ENCODE results near the gene TOX4.
A peak's percentile ranks its signal among the peaks of the same experiment; 100 is the strongest.

TOX4 gene

DNA sequence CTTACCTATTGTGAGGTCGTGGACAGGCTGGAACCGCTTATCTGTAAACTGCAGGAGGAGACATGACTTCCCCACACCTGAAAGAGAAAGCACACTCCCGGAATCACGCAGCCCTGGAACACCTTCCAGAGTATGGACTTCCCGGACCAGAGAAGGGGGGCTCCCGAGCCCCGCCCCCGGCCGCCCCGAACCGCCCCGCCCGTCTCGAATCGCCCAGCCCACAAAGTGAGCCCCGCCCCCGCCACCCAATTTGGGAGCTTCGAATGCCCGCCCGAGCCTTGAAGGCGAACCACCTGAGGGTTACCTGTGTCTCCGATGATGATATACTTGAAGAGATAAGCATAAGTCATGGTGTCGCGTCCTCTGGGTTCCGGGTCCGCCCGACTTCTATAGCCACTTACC is 471 bp upstream of the TOX4 start:
- DNase-seq (ENCODE audit: low read depth in 2 of 2) = peak in 1 of 2 donors; percentile 77
- TF ChIP-seq, protein P1, sequence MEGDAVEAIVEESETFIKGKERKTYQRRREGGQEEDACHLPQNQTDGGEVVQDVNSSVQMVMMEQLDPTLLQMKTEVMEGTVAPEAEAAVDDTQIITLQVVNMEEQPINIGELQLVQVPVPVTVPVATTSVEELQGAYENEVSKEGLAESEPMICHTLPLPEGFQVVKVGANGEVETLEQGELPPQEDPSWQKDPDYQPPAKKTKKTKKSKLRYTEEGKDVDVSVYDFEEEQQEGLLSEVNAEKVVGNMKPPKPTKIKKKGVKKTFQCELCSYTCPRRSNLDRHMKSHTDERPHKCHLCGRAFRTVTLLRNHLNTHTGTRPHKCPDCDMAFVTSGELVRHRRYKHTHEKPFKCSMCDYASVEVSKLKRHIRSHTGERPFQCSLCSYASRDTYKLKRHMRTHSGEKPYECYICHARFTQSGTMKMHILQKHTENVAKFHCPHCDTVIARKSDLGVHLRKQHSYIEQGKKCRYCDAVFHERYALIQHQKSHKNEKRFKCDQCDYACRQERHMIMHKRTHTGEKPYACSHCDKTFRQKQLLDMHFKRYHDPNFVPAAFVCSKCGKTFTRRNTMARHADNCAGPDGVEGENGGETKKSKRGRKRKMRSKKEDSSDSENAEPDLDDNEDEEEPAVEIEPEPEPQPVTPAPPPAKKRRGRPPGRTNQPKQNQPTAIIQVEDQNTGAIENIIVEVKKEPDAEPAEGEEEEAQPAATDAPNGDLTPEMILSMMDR (IDR thresholded peaks at IDR 0.05; ENCODE audit: low read depth, low read length) = no peak
- H3K4me3 ChIP-seq (replicated peaks in 1 of 2; ENCODE audit: low read depth in 2 of 2, low read length in 2 of 2) = peak overlapping the region; percentile 60 to 96

DNA sequence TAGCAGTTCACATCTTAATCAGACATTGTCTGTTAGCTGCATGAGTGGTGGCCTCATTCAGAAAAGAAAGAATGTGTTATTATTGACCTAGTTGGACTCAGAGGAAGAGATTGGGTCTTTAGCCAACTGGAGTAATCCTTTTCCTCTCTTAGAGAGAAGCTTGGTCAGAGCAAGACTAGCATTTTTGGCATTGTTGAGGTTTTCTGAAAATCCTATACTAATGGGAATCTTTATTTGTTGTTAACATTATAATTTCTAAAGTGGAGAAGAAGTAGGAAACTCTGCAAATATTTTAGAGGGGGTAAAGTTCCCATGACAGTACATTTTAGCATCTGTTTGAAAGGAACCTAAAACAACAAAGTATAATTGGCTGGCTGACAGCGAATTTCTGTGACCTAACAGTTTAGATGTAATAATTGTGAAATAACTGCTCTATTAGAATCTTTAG is 9.7 kb downstream of the TOX4 start:
- peak; percentile 59 to 75 for DNase-seq (ENCODE audit: low read depth in 2 of 2)
- H3K4me3 ChIP-seq (replicated peaks in 1 of 2; ENCODE audit: low read depth in 2 of 2, low read length in 2 of 2) = no peak overlapping the region

DNA sequence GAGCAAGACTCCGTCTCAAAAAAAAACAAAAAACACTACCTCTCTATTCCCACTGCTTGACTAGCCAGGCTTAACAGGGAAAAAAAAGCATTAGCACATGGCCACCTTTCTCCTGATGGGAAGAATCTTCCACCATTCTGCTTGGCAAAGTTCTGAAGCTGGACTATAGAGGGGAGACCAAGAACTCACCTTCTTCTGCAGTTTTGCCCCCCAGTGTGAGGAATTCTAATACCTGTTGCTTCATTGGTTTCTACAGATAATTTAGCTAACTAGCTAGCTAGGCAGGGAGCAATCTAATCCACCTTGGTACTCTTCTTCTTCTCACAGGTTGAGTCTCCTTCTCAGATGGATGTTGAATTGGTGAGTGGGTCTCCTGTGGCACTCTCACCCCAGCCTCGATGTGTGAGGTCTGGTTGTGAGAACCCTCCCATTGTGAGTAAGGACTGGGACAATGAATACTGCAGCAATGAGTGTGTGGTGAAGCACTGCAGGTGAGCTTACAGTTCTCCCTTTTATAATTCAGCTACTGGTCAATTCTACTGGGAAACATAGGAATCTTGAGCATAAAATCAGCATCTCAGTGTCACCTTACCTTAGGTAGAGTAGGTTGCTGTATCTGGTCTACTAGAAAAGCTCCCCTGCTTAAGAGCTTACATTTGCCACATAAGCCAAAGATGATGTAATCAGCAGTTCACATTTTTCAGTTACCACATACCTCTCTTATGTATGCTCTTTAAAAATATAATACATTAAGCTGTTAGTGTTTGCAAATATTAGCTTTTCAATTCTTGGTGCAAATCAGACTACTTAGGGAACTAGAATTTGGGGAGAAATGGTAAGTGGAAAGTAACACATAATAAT is 18.1 kb downstream of the TOX4 start:
- TF ChIP-seq, protein P1 (IDR thresholded peaks at IDR 0.05; ENCODE audit: low read depth, low read length) = no peak
- H3K4me3 ChIP-seq (replicated peaks in 1 of 2; ENCODE audit: low read depth in 2 of 2, low read length in 2 of 2) = no peak overlapping the region
- DNase-seq (ENCODE audit: low read depth in 2 of 2) = peak; percentile 27 to 55

More for the DNA sequence above, 9.7 kb downstream of the TOX4 start:
- TF ChIP-seq, protein P1 (IDR thresholded peaks at IDR 0.05; ENCODE audit: low read depth, low read length) = no peak

DNA sequence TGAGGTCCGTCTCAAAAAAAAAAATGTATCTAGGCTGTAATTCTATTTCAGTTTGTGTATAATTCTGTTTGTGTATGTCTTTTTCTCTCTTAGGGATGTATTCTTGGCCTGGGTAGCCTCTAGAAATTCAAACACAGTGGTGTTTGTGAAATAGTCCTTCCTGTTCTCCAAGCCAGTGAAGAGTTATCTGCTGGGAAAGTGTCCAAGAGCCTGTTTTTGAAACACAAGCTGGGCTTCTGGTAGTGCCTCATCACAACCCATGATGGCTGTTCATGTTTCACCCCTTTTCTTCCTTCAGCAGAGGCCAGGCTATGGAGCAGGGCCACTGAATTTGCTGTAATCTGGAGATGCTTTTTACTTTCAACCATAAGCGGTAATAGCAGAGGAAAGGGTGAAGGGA is 19.5 kb downstream of the TOX4 start:
- TF ChIP-seq, protein P1 (IDR thresholded peaks at IDR 0.05; ENCODE audit: low read depth, low read length) = no peak
- no peak overlapping the region for H3K4me3 ChIP-seq (replicated peaks in 1 of 2; ENCODE audit: low read depth in 2 of 2, low read length in 2 of 2)
- DNase-seq (ENCODE audit: low read depth in 2 of 2) = peak; percentile 43 to 86

DNA sequence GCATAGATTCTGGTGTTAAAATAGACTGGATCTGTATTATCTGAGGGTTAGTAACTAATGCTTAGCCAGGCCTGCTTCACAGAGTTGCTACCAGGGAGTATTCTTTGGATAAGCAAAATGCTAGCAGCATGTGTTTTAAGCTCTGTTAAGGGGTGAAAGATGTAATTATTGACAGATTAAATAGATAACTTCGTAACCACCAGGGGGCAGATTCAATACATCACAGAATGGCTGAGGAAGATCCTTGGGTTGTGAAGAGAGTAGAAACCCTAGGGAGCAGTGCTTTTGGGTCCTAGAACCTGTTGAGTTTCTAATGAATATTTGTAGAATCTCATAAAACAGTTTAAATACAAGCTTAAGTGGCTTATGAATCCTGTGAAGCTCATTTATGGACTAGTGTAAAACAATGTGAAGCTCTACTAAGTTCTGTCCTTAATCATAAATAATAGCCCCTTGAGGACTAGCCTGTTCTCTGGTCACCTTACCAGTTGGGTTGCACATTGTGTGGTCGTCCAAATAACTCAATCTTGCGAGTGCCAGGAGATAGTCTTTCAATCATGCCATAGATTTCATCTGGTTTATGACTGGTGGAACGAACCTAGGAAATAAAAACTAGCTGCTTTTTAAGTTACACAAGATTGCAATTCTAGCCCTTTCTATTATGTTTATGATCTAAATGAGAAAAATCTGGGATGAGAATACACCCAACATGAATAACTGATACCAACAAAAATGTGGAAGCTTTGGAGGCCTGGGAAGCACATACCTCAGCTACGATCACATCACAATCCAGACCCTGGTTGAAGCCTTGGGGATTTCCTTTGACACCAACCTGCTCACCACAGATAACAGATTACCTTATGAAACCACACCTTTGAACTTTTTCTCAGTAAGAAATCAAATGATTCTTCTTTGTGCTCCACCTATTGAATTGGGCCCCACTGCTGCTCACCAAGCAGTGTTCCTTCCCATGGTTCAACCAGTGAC is 21.8 kb downstream of the TOX4 start:
- H3K4me3 ChIP-seq (replicated peaks in 1 of 2; ENCODE audit: low read depth in 2 of 2, low read length in 2 of 2) = no peak overlapping the region
- DNase-seq (ENCODE audit: low read depth in 2 of 2) = peak; percentile 61
- TF ChIP-seq, protein P1 (IDR thresholded peaks at IDR 0.05; ENCODE audit: low read depth, low read length) = peak; percentile 35

DNA sequence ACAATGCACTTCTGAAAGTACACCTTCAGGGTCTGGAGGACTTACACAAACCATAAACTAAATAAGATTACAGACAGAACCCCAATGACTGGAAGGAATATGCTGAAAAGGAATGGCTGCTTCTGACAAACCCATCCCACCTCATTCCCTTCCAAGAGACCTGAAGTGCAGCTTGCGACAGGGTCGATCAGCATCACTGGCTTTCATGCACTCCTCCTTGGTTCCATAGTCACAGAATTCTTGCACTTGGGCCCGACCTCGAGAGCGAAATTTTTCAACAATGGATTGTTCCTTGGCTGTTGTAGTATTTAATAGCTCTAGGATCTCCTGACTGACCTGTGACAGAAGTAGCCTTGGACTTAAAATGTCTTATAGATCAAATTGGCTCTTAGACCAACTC is 24.6 kb downstream of the TOX4 start:
- H3K4me3 ChIP-seq (replicated peaks in 1 of 2; ENCODE audit: low read depth in 2 of 2, low read length in 2 of 2) = no peak overlapping the region
- DNase-seq (ENCODE audit: low read depth in 2 of 2) = no peak
- TF ChIP-seq, protein P1 (IDR thresholded peaks at IDR 0.05; ENCODE audit: low read depth, low read length) = no peak

Measured in cardiac fibroblast (primary cell).